Hematopoietic multipotent progenitor cell (in vitro differentiated cells): ENCODE measurements around the gene SLC16A10. TPM values are rescaled to one million over a fixed set of nuclear protein-coding genes. Genes with fewer than 3 reads are reported as not detected.
"Not testable (repeated sequence)": the region's sequence is repeated elsewhere in the genome, so short reads cannot be mapped to it uniquely, and the experiment has no call there.

Experiments used
- DNase-seq, 3 donors: peaks; one replicate each; pipeline ENCODE4 v3.0.0-alpha.2; 2011 to 2015; ENCODE audit warnings: low read depth in 2 of 3, low spot score in 2 of 3
- total RNA-seq: library from RNA; depleted of rRNA; stranded (reverse); fragments of >200 nt; gene quantifications from one replicate; pipeline ENCODE4 v1.2.3, GENCODE V29; 2012

The SLC16A10 gene
- total RNA-seq, 1 donor, result 3.8 TPM

- DNase-seq, result no peak
These were observed 167.5 kb downstream of the SLC16A10 start for GRCh38 chr6:111254779-111255166.

- not testable (repeated sequence) for DNase-seq
These were observed 168.5 kb downstream of the SLC16A10 start for GRCh38 chr6:111255838-111256237.

- DNase-seq, result peak in 1 of 3 donors; percentile 41
These were observed 169.3 kb downstream of the SLC16A10 start for GRCh38 chr6:111256646-111257045.

- DNase-seq, result no peak
These were observed 170.7 kb downstream of the SLC16A10 start for GRCh38 chr6:111258010-111258409.

GRCh38 chr6:111258615-111259088, 171.3 kb downstream of the SLC16A10 start:
- no peak for DNase-seq

GRCh38 chr6:111259089-111259831, 172.0 kb downstream of the SLC16A10 start:
- peak; percentile 100 for DNase-seq

GRCh38 chr6:111260570-111261298, 173.4 kb downstream of the SLC16A10 start:
- DNase-seq, result no peak

GRCh38 chr6:111263837-111264236, 176.5 kb downstream of the SLC16A10 start:
- DNase-seq, result peak in 1 of 3 donors; percentile 22

GRCh38 chr6:111265842-111266241, 178.5 kb downstream of the SLC16A10 start:
- no peak for DNase-seq

- no peak for DNase-seq
These were observed 179.0 kb downstream of the SLC16A10 start for GRCh38 chr6:111266276-111266675.

- no peak for DNase-seq
These were observed 180.5 kb downstream of the SLC16A10 start for GRCh38 chr6:111267764-111268333.

GRCh38 chr6:111269401-111269970, 182.2 kb downstream of the SLC16A10 start:
- DNase-seq, result no peak

GRCh38 chr6:111270121-111270520, 182.8 kb downstream of the SLC16A10 start:
- no peak for DNase-seq

GRCh38 chr6:111274593-111275217, 187.4 kb downstream of the SLC16A10 start:
- peak in 2 of 3 donors; percentile 15 to 77 for DNase-seq

- no peak for DNase-seq
These were observed 189.0 kb downstream of the SLC16A10 start for GRCh38 chr6:111276335-111276734.

GRCh38 chr6:111276736-111277135, 189.4 kb downstream of the SLC16A10 start:
- no peak for DNase-seq

- no peak for DNase-seq
These were observed 190.5 kb downstream of the SLC16A10 start for GRCh38 chr6:111277819-111278218.

GRCh38 chr6:111278731-111279130, 191.4 kb downstream of the SLC16A10 start:
- no peak for DNase-seq

- no peak for DNase-seq
These were observed 193.2 kb downstream of the SLC16A10 start for GRCh38 chr6:111280445-111280955.
